K562 (cell line): ENCODE results near the gene RFC2. TPM values are rescaled to one million over a fixed set of nuclear protein-coding genes. Genes with fewer than 3 reads are reported as not detected.

Experiments
- ATF7 ChIP-seq: fragments of 450-650 bp; IDR thresholded peaks from 2 replicates; pipeline ENCODE4 v1.7.1; 2014; ENCODE audit warnings: mild to moderate bottlenecking, moderate library complexity
- ELF1 ChIP-seq: fragments of 200-800 bp; sonication (Bioruptor generic); IDR thresholded peaks from 2 replicates; pipeline ENCODE4 v1.6.1; 2016; ENCODE audit warnings: missing genetic modification characterization, missing compliant biosample characterization
- MYC ChIP-seq, 2 experiments: fragments of 250-450 bp in 1 of 2; sonication (Bioruptor Pico) in 1 of 2; IDR thresholded peaks; 2 replicates each; pipeline versions ENCODE4 v1.5.1 to v1.6.1; 2012 to 2021; ENCODE audit warnings: low read depth in 2 of 2, borderline replicate concordance in 1 of 2, improper control_type of control experiment in 1 of 2, low read length in 1 of 2, mild to moderate bottlenecking in 1 of 2, moderate library complexity in 1 of 2
- NRF1 ChIP-seq, 2 experiments: fragments of 450-650 bp; IDR thresholded peaks in 1 of 2; conservative IDR thresholded peaks in 1 of 2; 2 replicates each; pipeline ENCODE4 v1.6.1; 2014; ENCODE audit warnings: mild to moderate bottlenecking in 2 of 2
- SFPQ ChIP-seq: fragments of 200-400 bp; formaldehyde crosslinking; IDR thresholded peaks from 2 replicates; pipeline ENCODE4 v1.6.1; 2017; ENCODE audit warnings: mild to moderate bottlenecking, low read depth, low read length, moderate library complexity
- TFAP4 ChIP-seq: sonication (generic); formaldehyde crosslinking; IDR thresholded peaks from 2 replicates; pipeline ENCODE4 v1.8.0; 2022; ENCODE audit warnings: missing genetic modification reagents, mild to moderate bottlenecking, moderate library complexity, borderline replicate concordance
- XRCC3 ChIP-seq: fragments of 450-650 bp; IDR thresholded peaks from 2 replicates; pipeline ENCODE4 v1.6.1; 2017; ENCODE audit warnings: mild to moderate bottlenecking, moderate library complexity
- ZNF224 ChIP-seq: sonication (generic); formaldehyde crosslinking; IDR thresholded peaks from 2 replicates; pipeline ENCODE4 v1.8.0; 2022; ENCODE audit warnings: mild to moderate bottlenecking, missing genetic modification reagents
- polyA plus RNA-seq, 8 experiments: library from polyadenylated mRNA; depleted of rRNA in 4 of 8; stranded (reverse) in 5 of 8; unstranded in 3 of 8; fragments of >200 nt; fragmentation: Nextera tagmentation in 2 of 8; fragmentation: Illumina TruSeq in 1 of 8; extraction: Ambion mirVana in 2 of 8; extraction: Trizol in 1 of 8; gene quantifications; 2 replicates each; pipeline versions ENCODE4 v1.2.1 to v1.2.3, GENCODE V29; 2011 to 2014; ENCODE audit warnings: inconsistent platforms in 1 of 8, missing spikeins in 1 of 8
- total RNA-seq, 7 experiments: library from RNA; depleted of rRNA in 6 of 7; stranded (reverse); fragments of >200 nt in 6 of 7; fragmentation: Illumina TruSeq in 2 of 7; extraction: Trizol in 2 of 7; gene quantifications; 2 replicates each; pipeline versions ENCODE4 v1.2.1 to v1.2.3, GENCODE V29; 2011 to 2021; ENCODE audit warnings: low replicate concordance in 1 of 7
- TF ChIP-seq, protein P1 (sequence below), 2 experiments: fragments of 200-800 bp in 1 of 2; sonication (Bioruptor generic) in 1 of 2; sonication (generic) in 1 of 2; formaldehyde crosslinking in 1 of 2; IDR thresholded peaks in 1 of 2; conservative IDR thresholded peaks in 1 of 2; 2 replicates each; pipeline versions ENCODE4 v1.5.0 to v1.6.1; 2016 to 2020; ENCODE audit warnings: missing compliant biosample characterization in 1 of 2, missing genetic modification characterization in 1 of 2, missing genetic modification reagents in 1 of 2
- TF ChIP-seq, protein P2 (sequence below), 2 experiments: fragments of 450-650 bp; formaldehyde crosslinking in 1 of 2; IDR thresholded peaks; 2 replicates each; pipeline versions ENCODE4 v1.4.0 to v1.6.1; 2014 to 2020; ENCODE audit warnings: mild to moderate bottlenecking in 2 of 2, borderline replicate concordance in 1 of 2, low read depth in 1 of 2
- TF ChIP-seq, protein P3 (sequence below), 2 experiments: fragments of 250-450 bp in 1 of 2; fragments of 450-650 bp in 1 of 2; sonication (Bioruptor Pico) in 1 of 2; IDR thresholded peaks; 2 replicates each; pipeline versions ENCODE4 v1.6.1 to v1.8.0; 2016 to 2021; ENCODE audit warnings: mild to moderate bottlenecking in 2 of 2, moderate library complexity in 2 of 2, missing compliant biosample characterization in 1 of 2, missing genetic modification characterization in 1 of 2

Gene RFC2
- total and polyA plus RNA-seq, 9 of the 15 experiments (the other 6 are each of a cell fraction or from before 2014, with no cell fraction given): 32.5 to 161 (median 102) TPM

- TF ChIP-seq SFPQ: no peak
- TF ChIP-seq XRCC3: no peak
- TF ChIP-seq, protein P1, sequence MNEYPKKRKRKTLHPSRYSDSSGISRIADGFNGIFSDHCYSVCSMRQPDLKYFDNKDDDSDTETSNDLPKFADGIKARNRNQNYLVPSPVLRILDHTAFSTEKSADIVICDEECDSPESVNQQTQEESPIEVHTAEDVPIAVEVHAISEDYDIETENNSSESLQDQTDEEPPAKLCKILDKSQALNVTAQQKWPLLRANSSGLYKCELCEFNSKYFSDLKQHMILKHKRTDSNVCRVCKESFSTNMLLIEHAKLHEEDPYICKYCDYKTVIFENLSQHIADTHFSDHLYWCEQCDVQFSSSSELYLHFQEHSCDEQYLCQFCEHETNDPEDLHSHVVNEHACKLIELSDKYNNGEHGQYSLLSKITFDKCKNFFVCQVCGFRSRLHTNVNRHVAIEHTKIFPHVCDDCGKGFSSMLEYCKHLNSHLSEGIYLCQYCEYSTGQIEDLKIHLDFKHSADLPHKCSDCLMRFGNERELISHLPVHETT (CRISPR knock-in tag; conservative IDR thresholded peaks at IDR 0.05 in 1 of 2, IDR thresholded peaks at IDR 0.05 in 1 of 2): no peak
- TF ChIP-seq ELF1 (tag): no peak
- TF ChIP-seq, protein P2, sequence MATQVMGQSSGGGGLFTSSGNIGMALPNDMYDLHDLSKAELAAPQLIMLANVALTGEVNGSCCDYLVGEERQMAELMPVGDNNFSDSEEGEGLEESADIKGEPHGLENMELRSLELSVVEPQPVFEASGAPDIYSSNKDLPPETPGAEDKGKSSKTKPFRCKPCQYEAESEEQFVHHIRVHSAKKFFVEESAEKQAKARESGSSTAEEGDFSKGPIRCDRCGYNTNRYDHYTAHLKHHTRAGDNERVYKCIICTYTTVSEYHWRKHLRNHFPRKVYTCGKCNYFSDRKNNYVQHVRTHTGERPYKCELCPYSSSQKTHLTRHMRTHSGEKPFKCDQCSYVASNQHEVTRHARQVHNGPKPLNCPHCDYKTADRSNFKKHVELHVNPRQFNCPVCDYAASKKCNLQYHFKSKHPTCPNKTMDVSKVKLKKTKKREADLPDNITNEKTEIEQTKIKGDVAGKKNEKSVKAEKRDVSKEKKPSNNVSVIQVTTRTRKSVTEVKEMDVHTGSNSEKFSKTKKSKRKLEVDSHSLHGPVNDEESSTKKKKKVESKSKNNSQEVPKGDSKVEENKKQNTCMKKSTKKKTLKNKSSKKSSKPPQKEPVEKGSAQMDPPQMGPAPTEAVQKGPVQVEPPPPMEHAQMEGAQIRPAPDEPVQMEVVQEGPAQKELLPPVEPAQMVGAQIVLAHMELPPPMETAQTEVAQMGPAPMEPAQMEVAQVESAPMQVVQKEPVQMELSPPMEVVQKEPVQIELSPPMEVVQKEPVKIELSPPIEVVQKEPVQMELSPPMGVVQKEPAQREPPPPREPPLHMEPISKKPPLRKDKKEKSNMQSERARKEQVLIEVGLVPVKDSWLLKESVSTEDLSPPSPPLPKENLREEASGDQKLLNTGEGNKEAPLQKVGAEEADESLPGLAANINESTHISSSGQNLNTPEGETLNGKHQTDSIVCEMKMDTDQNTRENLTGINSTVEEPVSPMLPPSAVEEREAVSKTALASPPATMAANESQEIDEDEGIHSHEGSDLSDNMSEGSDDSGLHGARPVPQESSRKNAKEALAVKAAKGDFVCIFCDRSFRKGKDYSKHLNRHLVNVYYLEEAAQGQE (IDR thresholded peaks at IDR 0.05; ENCODE audit: borderline replicate concordance): peak; percentile 95
- TF ChIP-seq, protein P2 (CRISPR knock-in tag; IDR thresholded peaks at IDR 0.05; ENCODE audit: low read depth): 0 out of 2 replicates have a peak, but pooled peaks have one; percentile 65
- peak; percentile 50 for TF ChIP-seq ATF7
- TF ChIP-seq NRF1 (conservative IDR thresholded peaks at IDR 0.05 in 1 of 2, IDR thresholded peaks at IDR 0.05 in 1 of 2): peak; percentile 45 to 47; a peak in 2 of 4 replicates
- peak; percentile 74; the same call in 1 of the 2 replicates for TF ChIP-seq TFAP4 (CRISPR knock-in tag)
- peak; percentile 58; the same call in 1 of the 2 replicates for TF ChIP-seq MYC (IDR thresholded peaks at IDR 0.05; ENCODE audit: low read depth, low read length)
- no peak for TF ChIP-seq MYC (CRISPR knock-in tag; IDR thresholded peaks at IDR 0.05; ENCODE audit: borderline replicate concordance, low read depth)
- no peak for TF ChIP-seq ZNF224
- TF ChIP-seq, protein P3, sequence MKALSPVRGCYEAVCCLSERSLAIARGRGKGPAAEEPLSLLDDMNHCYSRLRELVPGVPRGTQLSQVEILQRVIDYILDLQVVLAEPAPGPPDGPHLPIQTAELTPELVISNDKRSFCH (CRISPR knock-in tag; IDR thresholded peaks at IDR 0.05): no peak
- TF ChIP-seq, protein P3 (tag; IDR thresholded peaks at IDR 0.05): peak; percentile 31; the same call in 1 of the 2 replicates
Measured at GRCh38 chr7:74206589-74207120, 47.5 kb downstream of the RFC2 start (continued).
